MCF 10A (cell line): ENCODE data around the gene SLC4A1. TPM values are rescaled to one million over a fixed set of nuclear protein-coding genes. Genes with fewer than 3 reads are reported as not detected.

Experiments used
- BruUV-seq: library from RNA; stranded (reverse); fragments of 400-500 nt; replicated peaks from 2 replicates; lab custom pipeline; 2021; lab: Mats Ljungman, UMichigan
- CTCF ChIA-PET: fragments of 300-600 bp; sonication (Branson Sonifier 250); formaldehyde crosslinking; extraction: SDS; loops from one replicate; lab custom pipeline; 2021; ENCODE audit warnings: antibody characterized with exemption, inconsistent platforms; lab: Yijun Ruan, JAX
- POLR2A ChIA-PET: fragments of 300-600, 350-650 bp; sonication (Branson Sonifier 250); formaldehyde crosslinking; extraction: SDS; loops from one replicate; lab custom pipeline; 2020; ENCODE audit warnings: antibody characterized with exemption, inconsistent platforms; lab: Yijun Ruan, JAX
- DNase-seq: peaks from one replicate; pipeline ENCODE4 v3.0.0-alpha.2; 2018; ENCODE audit not compliant: unreplicated experiment
- H3K27ac Mint-ChIP-seq: one replicate; pipeline ENCODE4 v1.8.0; 2022; ENCODE audit warnings: mild to moderate bottlenecking, low read depth, mixed read lengths; ENCODE audit not compliant: unreplicated experiment
- H3K27me3 Mint-ChIP-seq: one replicate; pipeline ENCODE4 v1.8.0; 2022; ENCODE audit warnings: mixed read lengths; ENCODE audit not compliant: insufficient read depth, unreplicated experiment
- H3K36me3 Mint-ChIP-seq: one replicate; pipeline ENCODE4 v1.8.0; 2022; ENCODE audit warnings: mild to moderate bottlenecking, moderate library complexity, mixed read lengths; ENCODE audit not compliant: insufficient read depth, unreplicated experiment
- H3K4me1 Mint-ChIP-seq: one replicate; pipeline ENCODE4 v1.8.0; 2022; ENCODE audit warnings: mixed read lengths; ENCODE audit not compliant: insufficient read depth, unreplicated experiment
- H3K4me3 Mint-ChIP-seq: one replicate; pipeline ENCODE4 v1.8.0; 2022; ENCODE audit warnings: mild to moderate bottlenecking, moderate library complexity, mixed read lengths; ENCODE audit not compliant: unreplicated experiment
- H3K9me3 Mint-ChIP-seq: one replicate; pipeline ENCODE4 v1.8.0; 2022; ENCODE audit warnings: mixed read lengths; ENCODE audit not compliant: unreplicated experiment
- CTCF ChIP-seq: fragments of 200-600 bp; IDR thresholded peaks from one replicate; pipeline ENCODE4 v1.8.0; 2022; ENCODE audit warnings: antibody characterized with exemption, mild to moderate bottlenecking; ENCODE audit not compliant: unreplicated experiment
- intact Hi-C: fragments of 100-400 bp; cut with micrococcal nuclease; formaldehyde crosslinking; loops from 2 replicates; pipeline ENCODE4 v1.14.1; 2022
- total RNA-seq: library from RNA; stranded (reverse); gene quantifications from 2 replicates; pipeline ENCODE4 v1.2.3, GENCODE V29; 2022

SLC4A1 gene
- total RNA-seq, 1 experiment from 2014 or later: not detected

GRCh38 chr17:44272954-44273353 lies 5.0 kb upstream of the SLC4A1 start:
- Mint-ChIP-seq H3K9me3 (no peaks in the 10 kb centered on the region), H3K27ac (no peak overlapping the region), H3K36me3 (no peaks in the 10 kb centered on the region), H3K4me3 (no peak overlapping the region), H3K4me1 (peaks cover 9% of the 10 kb centered on the region), H3K27me3 (peaks cover 14% of the 10 kb centered on the region)
- no peak for DNase-seq
- CTCF ChIA-PET: interaction anchor here (0.5 kb wide), 1 partner anchor 545 kb away, joined by 4 read pairs; no protein-coding TSS in a partner anchor
- no TSS peak for BruUV-seq
- no peak for TF ChIP-seq CTCF
- intact Hi-C loops: no loop called here
- POLR2A ChIA-PET: no interaction called here

GRCh38 chr17:44272321-44272951 lies 4.5 kb upstream of the SLC4A1 start:
- no peak for DNase-seq
- H3K27ac Mint-ChIP-seq: no peak overlapping the region
- no peaks in the 10 kb centered on the region for H3K36me3 Mint-ChIP-seq
- no peak for TF ChIP-seq CTCF
- ChIA-PET CTCF (interaction anchor here (0.5 kb wide), 1 partner anchor 544 kb away, joined by 4 read pairs; no protein-coding TSS in a partner anchor), POLR2A (no interaction called here)
- BruUV-seq: no TSS peak
- peaks cover 14% of the 10 kb centered on the region for H3K27me3 Mint-ChIP-seq
- H3K4me3 Mint-ChIP-seq: no peak overlapping the region
- H3K9me3 Mint-ChIP-seq: no peaks in the 10 kb centered on the region
- intact Hi-C loops: no loop called here
- peaks cover 9% of the 10 kb centered on the region for H3K4me1 Mint-ChIP-seq

- Mint-ChIP-seq H3K27ac (no peak overlapping the region), H3K4me1 (peaks cover 9% of the 10 kb centered on the region), H3K27me3 (peaks cover 4% of the 10 kb centered on the region), H3K36me3 (no peaks in the 10 kb centered on the region), H3K9me3 (no peaks in the 10 kb centered on the region), H3K4me3 (no peak overlapping the region)
- DNase-seq: no peak
- TF ChIP-seq CTCF: no peak
- intact Hi-C loops: no loop called here
- POLR2A ChIA-PET: interaction anchor here (0.6 to 0.8 kb wide), 2 partner anchors 11 to 435 kb away, joined by 3 to 4 read pairs; no protein-coding TSS in a partner anchor
- BruUV-seq: no TSS peak
- CTCF ChIA-PET: interaction anchor here (0.6 kb wide), 3 partner anchors 19 to 242 kb away, joined by 3 to 4 read pairs (median 3); no protein-coding TSS in a partner anchor
Observed at GRCh38 chr17:44269535-44270240, 1.8 kb upstream of the SLC4A1 start.
